GM23248 (cell line): Measurements from ENCODE around the gene SLC15A4.

Experiments
- EZH2 ChIP-seq: fragments of 200-600 bp; sonication (generic); IDR thresholded peaks from 2 replicates; pipeline ENCODE4 v1.6.1; 2018; ENCODE audit warnings: antibody characterized with exemption, mild to moderate bottlenecking; ENCODE audit not compliant: insufficient read depth, poor library complexity, severe bottlenecking
- EZH2phosphoT487 ChIP-seq: fragments of 200-600 bp; sonication (generic); IDR thresholded peaks from 2 replicates; pipeline ENCODE4 v1.6.1; 2018; ENCODE audit warnings: antibody characterized with exemption, moderate library complexity, mild to moderate bottlenecking, low read depth; ENCODE audit not compliant: insufficient read depth

DNA sequence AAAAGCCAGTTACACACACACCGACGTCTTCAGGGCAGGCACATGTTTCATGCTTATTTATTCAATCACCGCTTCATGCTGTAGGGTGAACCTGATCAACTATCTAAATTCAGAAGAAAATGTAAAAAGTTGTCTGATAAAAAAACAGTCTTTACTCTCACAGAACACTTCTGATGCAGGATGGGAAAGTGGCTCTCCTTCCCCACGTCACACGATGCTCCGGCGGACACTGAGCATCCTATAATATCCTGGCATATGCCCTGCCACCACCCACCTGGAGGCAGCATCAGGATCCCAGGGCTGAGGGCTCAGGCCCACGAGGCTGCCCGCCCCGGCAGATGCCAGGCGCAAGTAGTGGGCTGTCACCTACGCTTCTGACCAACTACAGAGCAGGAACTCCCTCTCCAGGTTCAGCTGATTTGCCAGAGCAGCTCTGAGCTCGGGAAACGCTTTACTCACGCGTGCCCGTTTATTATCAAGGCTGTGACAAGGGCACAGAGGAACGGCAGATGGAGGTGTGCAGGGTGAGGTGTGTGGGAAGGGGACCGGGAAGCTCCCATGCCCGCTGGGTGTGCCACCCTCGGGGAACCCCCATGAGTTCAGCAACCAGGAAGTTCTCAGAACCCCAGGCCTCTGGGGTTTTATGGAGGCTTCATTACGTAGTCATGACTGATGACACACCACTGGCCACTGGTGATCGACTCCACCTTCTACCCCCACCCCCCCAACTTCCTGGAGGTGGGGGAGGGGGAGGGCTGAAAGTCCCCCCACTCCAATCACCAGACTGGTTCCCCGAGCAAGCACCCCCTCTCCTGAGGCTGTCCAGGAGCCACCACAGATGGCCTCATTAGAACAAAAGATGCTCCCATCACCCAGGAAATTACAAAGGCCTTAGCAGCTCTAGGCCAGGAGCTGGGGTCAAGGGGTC lies 32.1 kb downstream of the SLC15A4 start:
- TF ChIP-seq EZH2 (no peak), EZH2phosphoT487 (no peak)
